C1 segment of cervical spinal cord (tissue), 14 donors: ENCODE measurements around the gene SNX33.
"Not testable (repeated sequence)": the region's sequence is repeated elsewhere in the genome, so short reads cannot be mapped to it uniquely, and the experiment has no call there.

Source experiments
- DNase-seq, 14 donors: peaks; one replicate each; lab custom pipeline; 2025; lab: John Stamatoyannopoulos, UW

The SNX33 gene

DNA sequence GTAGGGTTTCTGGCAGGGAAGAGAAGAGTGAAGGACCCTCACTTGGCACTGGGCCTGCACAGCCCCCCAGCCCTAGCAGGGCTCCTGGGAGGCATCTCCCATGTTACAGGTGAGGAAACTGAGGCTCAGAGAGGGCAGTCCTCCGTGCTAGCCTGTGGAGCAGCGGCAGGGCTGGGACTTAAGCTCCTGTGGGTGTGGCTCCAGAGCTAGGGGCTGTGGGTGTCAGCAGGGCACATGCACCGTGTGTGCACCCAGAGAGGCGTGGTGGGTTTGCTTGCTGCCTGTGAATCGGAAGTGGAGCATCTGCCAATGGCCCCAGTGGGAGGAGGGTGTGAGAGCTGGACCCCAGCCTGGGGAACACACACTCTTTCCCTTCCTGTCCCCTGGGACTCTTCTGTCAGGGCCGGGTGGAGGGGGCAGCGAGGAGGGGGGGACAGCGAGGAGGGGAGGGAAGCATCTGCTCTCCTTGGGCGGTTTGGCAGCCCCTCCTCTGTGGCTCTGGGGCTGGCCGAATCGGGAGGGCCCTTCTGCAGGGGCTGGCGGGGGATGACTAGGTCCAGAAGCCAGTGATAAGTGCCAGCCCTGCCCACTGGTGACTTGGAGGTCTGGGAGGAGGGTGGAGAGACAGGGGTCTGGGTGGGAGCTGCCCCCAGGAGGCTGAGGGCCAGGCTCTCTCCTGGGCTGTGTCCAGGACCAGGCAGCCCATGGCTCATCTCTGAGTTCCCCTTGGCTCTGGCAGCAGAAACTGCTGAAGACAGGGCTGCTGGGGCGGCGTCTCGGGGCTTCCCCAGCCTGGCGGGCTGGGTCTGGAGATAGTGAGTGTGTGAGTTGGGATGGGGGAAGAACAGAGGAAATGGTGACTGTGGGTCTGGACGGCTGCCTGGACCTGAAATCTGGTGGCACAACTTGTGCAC lies 52.5 kb downstream of the SNX33 start:
- DNase-seq: peak in 6 of 14 donors; percentile 5 to 51 (median 20)

- DNase-seq: not testable (repeated sequence)
Measured at GRCh38 chr15:75701071-75702003, 53.6 kb downstream of the SNX33 start.

DNA sequence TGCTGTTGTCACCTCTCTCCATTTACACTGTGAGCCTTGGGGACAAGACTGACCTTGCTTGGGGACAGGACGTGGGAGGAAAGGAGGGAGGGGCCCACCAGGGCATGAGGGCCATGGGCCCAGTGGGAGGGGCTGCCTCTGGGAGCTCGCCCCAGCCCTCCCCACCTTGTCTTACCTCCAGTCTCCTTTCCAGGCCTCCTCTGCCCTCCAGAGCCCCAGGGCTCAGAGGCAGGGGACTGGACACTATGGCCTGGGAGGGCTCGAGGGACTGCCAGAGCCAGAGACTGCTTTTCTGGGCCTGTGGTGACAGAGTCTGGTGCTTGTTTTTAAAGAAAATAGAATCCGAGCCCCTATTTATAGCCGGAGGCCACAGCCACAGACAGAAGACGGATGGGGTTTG lies 54.7 kb downstream of the SNX33 start:
- DNase-seq: no peak

- not testable (repeated sequence) for DNase-seq
Measured at GRCh38 chr15:75703440-75704262, 55.9 kb downstream of the SNX33 start.

GRCh38 chr15:75704263-75704615 lies 56.5 kb downstream of the SNX33 start:
- DNase-seq: no peak

- DNase-seq: no peak
Measured at GRCh38 chr15:75704618-75705017, 56.9 kb downstream of the SNX33 start.

- DNase-seq: not testable (repeated sequence)
Measured at GRCh38 chr15:75705375-75705774, 57.7 kb downstream of the SNX33 start.

- DNase-seq: no peak
Measured at GRCh38 chr15:75705854-75706681, 58.4 kb downstream of the SNX33 start.

DNA sequence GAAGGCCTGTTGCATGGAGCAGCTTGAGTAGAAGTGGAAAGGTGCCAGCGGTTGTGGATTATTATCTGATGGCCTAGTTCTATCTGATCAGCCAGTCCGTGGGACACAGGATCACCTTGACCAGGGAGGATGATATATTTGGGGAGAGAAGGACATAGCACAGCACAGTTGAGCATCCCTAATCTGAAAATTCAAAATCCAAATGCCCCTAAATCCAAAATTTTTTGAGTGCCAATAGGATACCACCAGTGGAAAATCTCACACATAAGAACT lies 58.9 kb downstream of the SNX33 start:
- DNase-seq: no peak

GRCh38 chr15:75709458-75709857 lies 61.7 kb downstream of the SNX33 start:
- DNase-seq: peak in 2 of 14 donors; percentile 9 to 27

DNA sequence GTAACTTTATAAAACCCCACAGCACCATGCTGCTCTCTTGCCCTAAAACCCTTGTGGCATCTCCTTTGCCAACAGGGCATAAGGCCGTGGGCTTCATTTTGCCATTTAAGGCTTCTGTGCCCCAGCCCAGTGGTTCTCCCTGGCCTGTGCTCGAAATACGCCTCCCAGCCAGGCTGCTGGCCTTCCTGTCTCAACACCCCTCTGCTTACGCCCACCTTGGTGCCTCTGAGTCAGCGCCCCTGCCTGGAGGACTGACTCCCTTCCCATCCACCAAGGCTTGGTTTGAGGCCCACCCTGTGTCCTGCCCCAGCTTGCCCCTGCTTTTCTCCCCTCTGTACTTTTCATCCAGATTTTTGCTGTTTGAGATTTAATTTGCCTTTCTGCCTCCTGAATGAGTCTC lies 63.2 kb downstream of the SNX33 start:
- DNase-seq: not testable (repeated sequence)

- DNase-seq: not testable (repeated sequence)
Measured at GRCh38 chr15:75711495-75711894, 63.8 kb downstream of the SNX33 start.
